A673 (cell line): Measurements from ENCODE around the gene BBX. TPM values are rescaled to one million over a fixed set of nuclear protein-coding genes. Genes with fewer than 3 reads are reported as not detected.
"Not testable (repeated sequence)": the region's sequence is repeated elsewhere in the genome, so short reads cannot be mapped to it uniquely, and the experiment has no call there.

Source experiments
- BruUV-seq: library from RNA; stranded (reverse); fragments of 400-500 nt; replicated peaks from 2 replicates; lab custom pipeline; 2021; lab: Mats Ljungman, UMichigan
- CTCF ChIA-PET: fragments of 300-600 bp; sonication (Branson Sonifier 250); formaldehyde crosslinking; loops from one replicate; lab custom pipeline; 2022; ENCODE audit warnings: antibody characterized with exemption; lab: Charles Lee
- POLR2A ChIA-PET: fragments of 300-600 bp; sonication (Branson Sonifier 250); formaldehyde crosslinking; loops from one replicate; lab custom pipeline; 2022; ENCODE audit warnings: antibody characterized with exemption; ENCODE audit not compliant: low non-redundant PET; lab: Charles Lee
- DNase-seq: peaks from one replicate; pipeline ENCODE4 v3.0.0-alpha.2; 2015; ENCODE audit warnings: low spot score
- H3K27ac ChIP-seq: fragments of 200-600 bp; sonication (generic); 2 replicates; pipeline ENCODE4 v1.5.1; 2016; ENCODE audit warnings: mixed run types, low read depth, mild to moderate bottlenecking, mixed read lengths, antibody characterized with exemption, low read length; ENCODE audit not compliant: poor library complexity, severe bottlenecking
- H3K27me3 ChIP-seq: fragments of 200-600 bp; sonication (generic); replicated peaks from 2 replicates; pipeline ENCODE4 v1.6.1; 2017; ENCODE audit warnings: mixed run types, low read depth, mild to moderate bottlenecking, mixed read lengths, antibody characterized with exemption, low read length; ENCODE audit not compliant: insufficient read depth, poor library complexity
- H3K36me3 ChIP-seq: fragments of 200-600 bp; sonication (generic); 2 replicates; pipeline ENCODE4 v1.6.1; 2016; ENCODE audit warnings: mixed run types, mild to moderate bottlenecking, mixed read lengths, antibody characterized with exemption, low read length; ENCODE audit not compliant: insufficient read depth, poor library complexity, severe bottlenecking
- H3K4me1 ChIP-seq: fragments of 200-600 bp; sonication (generic); 2 replicates; pipeline ENCODE4 v1.6.1; 2017; ENCODE audit warnings: mixed run types, mild to moderate bottlenecking, mixed read lengths, antibody characterized with exemption, low read length; ENCODE audit not compliant: insufficient read depth, poor library complexity, severe bottlenecking
- H3K4me3 ChIP-seq: fragments of 200-600 bp; sonication (generic); 2 replicates; pipeline ENCODE4 v1.5.1; 2016; ENCODE audit warnings: low read depth, mixed run types, mild to moderate bottlenecking, mixed read lengths, low read length; ENCODE audit not compliant: poor library complexity, severe bottlenecking
- H3K9me3 ChIP-seq: fragments of 200-600 bp; sonication (generic); 2 replicates; pipeline ENCODE4 v1.6.1; 2016; ENCODE audit warnings: mixed run types, low read depth, mild to moderate bottlenecking, mixed read lengths, antibody characterized with exemption, low read length; ENCODE audit not compliant: poor library complexity, severe bottlenecking
- CTCF ChIP-seq: fragments of 300-800, 200-600 bp; sonication (generic); conservative IDR thresholded peaks from 2 replicates; pipeline ENCODE4 v1.5.1; 2017; ENCODE audit warnings: low read depth, mild to moderate bottlenecking, antibody characterized with exemption, low read length, moderate library complexity, mixed read lengths
- EZH2 ChIP-seq: fragments of 200-600 bp; sonication (generic); IDR thresholded peaks from 2 replicates; pipeline ENCODE4 v1.6.1; 2017; ENCODE audit warnings: borderline replicate concordance, low read depth, mild to moderate bottlenecking, mixed read lengths, antibody characterized with exemption, low read length; ENCODE audit not compliant: poor library complexity, severe bottlenecking
- intact Hi-C: fragments of 100-400 bp; cut with micrococcal nuclease; formaldehyde crosslinking; loops from one replicate; pipeline ENCODE4 v1.10.0; 2022; ENCODE audit not compliant: unreplicated experiment
- total RNA-seq: library from RNA; stranded (reverse); gene quantifications from 2 replicates; pipeline ENCODE4 v1.2.3, GENCODE V29; 2021

Gene BBX
- total RNA-seq, 1 experiment from 2014 or later, result 28.9 TPM

GRCh38 chr3:107833043-107833442 is 310.3 kb downstream of the BBX start:
- DNase-seq, result no peak
- Histone ChIP-seq H3K9me3 (no peaks in the 10 kb centered on the region), H3K36me3 (no peaks in the 10 kb centered on the region), H3K27ac (no peak overlapping the region), H3K4me3 (no peak overlapping the region), H3K27me3 (no peaks in the 10 kb centered on the region), H3K4me1 (no peaks in the 10 kb centered on the region)
- TF ChIP-seq CTCF (no peak), EZH2 (no peak)
- intact Hi-C loops, result no loop called here
- POLR2A ChIA-PET, result no interaction called here
- no TSS peak for BruUV-seq
- CTCF ChIA-PET, result no interaction called here

GRCh38 chr3:107833722-107834416 is 311.1 kb downstream of the BBX start:
- Histone ChIP-seq H3K27ac (no peak overlapping the region), H3K36me3 (no peaks in the 10 kb centered on the region), H3K27me3 (no peaks in the 10 kb centered on the region), H3K4me3 (no peak overlapping the region), H3K9me3 (no peaks in the 10 kb centered on the region), H3K4me1 (no peaks in the 10 kb centered on the region)
- intact Hi-C loops, result no loop called here
- TF ChIP-seq EZH2, result no peak
- no peak for TF ChIP-seq CTCF
- ChIA-PET CTCF (no interaction called here), POLR2A (no interaction called here)
- DNase-seq, result no peak
- no TSS peak for BruUV-seq

GRCh38 chr3:107835001-107835400 is 312.2 kb downstream of the BBX start:
- H3K4me1 ChIP-seq, H3K36me3 ChIP-seq, intact Hi-C loops, CTCF ChIA-PET, H3K27me3 ChIP-seq, POLR2A ChIA-PET, DNase-seq, H3K9me3 ChIP-seq, BruUV-seq, H3K4me3 ChIP-seq, H3K27ac ChIP-seq: not testable (repeated sequence)
